Prostate gland (tissue), 2 donors: ENCODE measurements around the gene SCRG1. TPM values are rescaled to one million over a fixed set of nuclear protein-coding genes. Genes with fewer than 3 reads are reported as not detected.
A peak's percentile ranks its signal among the peaks of the same experiment; 100 is the strongest.

Source experiments
- DNase-seq: peaks from one replicate; pipeline ENCODE4 v3.0.0-alpha.2; 2019; ENCODE audit warnings: low spot score
- H3K27ac ChIP-seq, 2 donors: fragments of 200-600 bp; sonication (generic); 2 replicates each; pipeline ENCODE4 v1.5.1; 2017 to 2019
- H3K27me3 ChIP-seq: fragments of 200-600 bp; sonication (generic); replicated peaks from 2 replicates; pipeline ENCODE4 v1.5.1; 2019; ENCODE audit not compliant: insufficient read depth
- H3K36me3 ChIP-seq, 2 donors: fragments of 200-600 bp; sonication (generic); 1 replicate in 1 of 2; 2 replicates in 1 of 2; pipeline versions ENCODE4 v1.5.1 to v1.8.1; 2017 to 2019
- H3K4me1 ChIP-seq: fragments of 200-600 bp; sonication (generic); replicated peaks from 2 replicates; pipeline ENCODE4 v1.5.1; 2019
- H3K4me3 ChIP-seq, 2 donors: fragments of 200-600 bp; sonication (generic); 2 replicates each; pipeline ENCODE4 v1.5.1; 2017 to 2019
- H3K9me3 ChIP-seq: fragments of 200-600 bp; sonication (generic); 2 replicates; pipeline ENCODE4 v1.5.1; 2017
- CTCF ChIP-seq, 4 experiments: fragments of 200-600 bp in 2 of 4; fragments of 450-650 bp in 2 of 4; sonication (generic) in 2 of 4; IDR thresholded peaks; 1 replicate in 3 of 4; 2 replicates in 1 of 4; pipeline ENCODE4 v1.5.1; 2016 to 2019; ENCODE audit warnings: antibody characterized with exemption in 4 of 4, mild to moderate bottlenecking in 2 of 4, moderate library complexity in 2 of 4
- POLR2A ChIP-seq: fragments of 450-650 bp; IDR thresholded peaks from one replicate; pipeline ENCODE4 v1.6.1; 2016; ENCODE audit warnings: antibody characterized with exemption, mild to moderate bottlenecking
- POLR2AphosphoS5 ChIP-seq: sonication (generic); formaldehyde crosslinking; IDR thresholded peaks from one replicate; pipeline ENCODE4 v1.6.1; 2017; ENCODE audit warnings: antibody characterized with exemption
- WGBS: methylation state at CpG from one replicate; pipeline ENCODE4 v1.1.5; 2018; 5-methylcytosine and 5-hydroxymethylcytosine counted together
- intact Hi-C: fragments of 100-400 bp; cut with DNase I; formaldehyde crosslinking; loops from one replicate; pipeline ENCODE4 v1.14.2; 2022
- total RNA-seq, 2 donors: library from RNA; depleted of rRNA; stranded (reverse); fragments of >200 nt; gene quantifications; one replicate each; pipeline ENCODE4 v1.1.0, GENCODE V29; 2016

SCRG1 gene
- total RNA-seq, 2 donors from 2014 or later, result 0.14 to 15.1 TPM

DNA sequence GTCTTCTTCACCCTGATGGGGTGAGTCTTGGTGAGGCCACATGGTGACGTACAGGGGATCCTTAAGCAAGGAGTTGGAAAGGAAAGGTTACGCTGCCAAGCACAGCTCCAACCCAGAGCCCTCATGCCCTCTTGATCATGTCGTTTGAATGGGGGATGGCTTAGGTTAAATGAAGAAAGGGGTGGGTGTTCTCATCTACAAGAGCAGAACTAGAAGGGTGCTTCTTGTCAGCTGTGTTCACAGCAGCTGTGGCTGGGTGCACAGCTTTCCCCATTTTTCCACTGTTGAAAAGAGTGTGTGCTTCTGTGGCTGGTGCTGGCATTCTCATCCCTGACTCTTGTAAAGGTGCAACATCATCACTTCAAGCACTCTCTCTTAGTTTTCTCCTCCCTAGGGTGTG, 15.5 kb upstream of the SCRG1 start:
- WGBS, result 87% methylated on average over 3 of the region's 3 CpGs
- intact Hi-C loops, result no loop called here

DNA sequence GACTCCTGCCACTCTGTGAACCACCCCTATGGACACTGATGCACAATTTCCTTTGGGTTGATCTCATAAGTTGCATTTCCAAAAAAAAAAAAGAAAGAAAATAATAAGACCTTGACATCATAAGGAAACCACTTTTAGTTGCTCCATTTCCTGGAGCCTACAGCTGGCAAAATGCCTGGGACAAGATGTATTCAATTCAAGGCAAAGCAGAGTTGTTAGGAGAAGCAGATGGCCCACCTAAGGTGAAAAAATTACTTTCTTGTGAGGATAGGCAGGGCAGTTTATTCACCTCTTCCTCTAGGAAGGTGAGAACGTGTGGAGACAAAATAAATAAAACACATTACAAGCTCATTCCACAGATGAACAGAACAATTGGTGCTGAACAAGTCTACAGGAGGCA, 14.1 kb upstream of the SCRG1 start:
- no peak overlapping the region for H3K4me3 ChIP-seq
- 59% methylated on average over 1 of the region's 1 CpG for WGBS
- no peaks in the 10 kb centered on the region for H3K36me3 ChIP-seq
- no peaks in the 10 kb centered on the region for H3K9me3 ChIP-seq
- TF ChIP-seq POLR2AphosphoS5, result no peak
- DNase-seq, result no peak
- H3K27me3 ChIP-seq, result no peaks in the 10 kb centered on the region
- intact Hi-C loops, result no loop called here
- H3K4me1 ChIP-seq, result no peaks in the 10 kb centered on the region
- no peak overlapping the region for H3K27ac ChIP-seq

More for the DNA sequence above, 15.5 kb upstream of the SCRG1 start:
- no peaks in the 10 kb centered on the region for H3K9me3 ChIP-seq
- H3K27me3 ChIP-seq, result no peaks in the 10 kb centered on the region
- TF ChIP-seq CTCF (IDR thresholded peaks at IDR 0.05) (no peak), POLR2A (no peak), POLR2AphosphoS5 (no peak)
- H3K4me3 ChIP-seq, result no peak overlapping the region
- no peaks in the 10 kb centered on the region for H3K4me1 ChIP-seq
- no peaks in the 10 kb centered on the region for H3K36me3 ChIP-seq
- DNase-seq, result no peak
- H3K27ac ChIP-seq, result no peak overlapping the region

DNA sequence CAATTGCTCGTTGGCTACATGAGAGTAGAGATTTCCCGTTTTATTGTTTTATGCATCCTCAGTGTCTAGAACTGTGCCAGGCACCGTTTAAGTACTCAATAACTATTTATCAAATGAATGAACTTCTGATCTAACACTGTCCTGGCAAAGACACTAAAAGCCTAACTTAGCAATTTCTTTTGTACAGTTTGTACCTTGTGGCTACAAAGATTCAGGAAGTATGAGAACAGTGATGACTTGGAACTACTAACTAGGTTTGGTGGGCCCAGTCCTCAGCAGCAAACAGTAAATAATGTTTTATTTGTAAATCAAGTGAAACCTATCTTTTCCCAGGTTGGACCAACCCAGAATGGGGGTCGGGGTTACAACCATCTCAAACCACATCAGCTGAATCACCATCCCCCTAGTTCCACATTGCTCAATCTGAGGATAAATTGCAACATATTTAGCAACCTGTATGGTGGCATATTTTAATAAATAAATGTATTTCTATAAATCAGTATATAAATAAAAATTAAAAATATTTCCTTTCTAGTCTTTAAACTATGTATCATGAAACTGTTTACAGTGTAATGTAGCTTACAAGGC, 12.3 kb upstream of the SCRG1 start:
- Histone ChIP-seq H3K9me3 (no peaks in the 10 kb centered on the region), H3K27me3 (no peaks in the 10 kb centered on the region), H3K36me3 (no peaks in the 10 kb centered on the region), H3K4me3 (no peak overlapping the region), H3K27ac (no peak overlapping the region), H3K4me1 (no peaks in the 10 kb centered on the region)
- no peak for DNase-seq
- 39% methylated on average over 4 of the region's 4 CpGs for WGBS
- no peak for TF ChIP-seq CTCF (IDR thresholded peaks at IDR 0.05)
- no peak for TF ChIP-seq POLR2A
- TF ChIP-seq POLR2AphosphoS5, result peak; percentile 13
- intact Hi-C loops, result no loop called here

DNA sequence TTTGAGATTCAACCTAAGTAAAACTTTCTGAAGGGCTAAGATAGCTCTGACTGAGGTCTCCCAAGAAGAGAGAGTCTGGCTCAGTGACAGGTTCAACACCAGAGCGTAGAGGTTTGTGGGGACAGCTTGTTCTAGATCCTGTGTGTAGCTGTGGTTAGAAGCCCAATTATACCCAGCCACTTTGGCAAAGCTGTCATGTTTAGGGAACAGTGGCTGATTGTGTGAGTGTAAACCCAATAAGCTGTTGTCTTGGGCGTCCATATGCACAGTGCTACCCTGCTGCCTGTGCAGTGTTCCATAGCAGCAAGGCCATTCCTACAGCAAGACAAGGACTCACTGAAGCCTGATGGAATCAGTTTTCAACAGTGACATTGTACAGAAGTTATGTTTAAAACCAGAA, 11.2 kb upstream of the SCRG1 start:
- no peak overlapping the region for H3K27ac ChIP-seq

DNA sequence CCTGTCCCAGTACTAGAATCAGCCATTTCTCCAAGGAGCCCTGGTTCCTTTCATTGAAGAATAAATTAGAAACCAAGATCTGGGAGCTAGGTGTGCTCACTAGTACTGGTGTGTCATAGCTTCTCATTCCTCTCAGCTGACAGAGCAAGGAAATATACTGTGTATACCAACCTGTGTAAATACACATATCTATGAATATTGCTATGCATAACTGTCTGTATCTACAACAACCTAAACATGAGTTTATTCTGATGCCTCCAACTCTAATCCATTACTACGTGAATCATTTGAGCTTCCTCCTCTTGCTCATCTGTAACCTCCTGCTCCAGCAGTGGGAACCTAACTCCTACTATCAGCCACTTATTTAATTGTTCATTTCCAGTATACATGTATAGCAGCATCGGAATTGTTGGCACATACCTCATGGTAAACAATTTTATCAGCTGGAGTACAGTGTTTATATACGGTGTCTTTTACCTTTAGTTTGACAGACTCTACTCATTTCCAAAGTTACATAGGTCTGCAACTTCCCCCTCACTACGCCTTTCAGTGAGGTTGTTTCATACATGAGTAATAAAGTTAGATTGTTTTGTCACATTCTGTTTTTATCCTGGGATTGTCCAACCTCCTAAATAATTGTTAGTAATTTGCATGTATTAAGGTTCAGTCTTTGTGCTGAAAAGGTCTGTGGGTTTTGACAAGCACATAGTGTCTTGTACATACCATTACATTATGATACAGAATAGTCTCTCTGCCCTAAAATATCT, 7.1 kb upstream of the SCRG1 start:
- WGBS, result 87% methylated on average over 4 of the region's 4 CpGs
- no peaks in the 10 kb centered on the region for H3K4me1 ChIP-seq
- H3K27me3 ChIP-seq, result no peaks in the 10 kb centered on the region
- intact Hi-C loops, result no loop called here
- no peaks in the 10 kb centered on the region for H3K36me3 ChIP-seq
- no peak for DNase-seq
- no peak overlapping the region for H3K4me3 ChIP-seq
- no peaks in the 10 kb centered on the region for H3K9me3 ChIP-seq
- no peak for TF ChIP-seq CTCF (IDR thresholded peaks at IDR 0.05)
- TF ChIP-seq POLR2AphosphoS5, result no peak
- TF ChIP-seq POLR2A, result no peak
- H3K27ac ChIP-seq, result no peak overlapping the region

More for the DNA sequence above, 11.2 kb upstream of the SCRG1 start:
- H3K9me3 ChIP-seq, result no peaks in the 10 kb centered on the region
- H3K4me1 ChIP-seq, result no peaks in the 10 kb centered on the region
- no peak for TF ChIP-seq POLR2A
- no peak for TF ChIP-seq POLR2AphosphoS5
- TF ChIP-seq CTCF (IDR thresholded peaks at IDR 0.05), result no peak
- no peak overlapping the region for H3K4me3 ChIP-seq
- 36% methylated on average over 2 of the region's 2 CpGs for WGBS
- intact Hi-C loops, result no loop called here
- H3K36me3 ChIP-seq, result no peaks in the 10 kb centered on the region
- no peaks in the 10 kb centered on the region for H3K27me3 ChIP-seq
- no peak for DNase-seq
